Measurements from ENCODE around the gene GZMM. TPM values are rescaled to one million over a fixed set of nuclear protein-coding genes. Genes with fewer than 3 reads are reported as not detected.

GZMM gene
- polyA plus RNA-seq, 1 of the 3 experiments (the other 2 are of a cell fraction) = not detected

GRCh38 chr19:496112-496665 is 47.7 kb upstream of the GZMM start, which contains the start of gene MADCAM1:
Gene MADCAM1 (plus strand): TSS chr19:496486. CDS start chr19:496500, 14 bp downstream.
- Histone ChIP-seq H3K79me2 (ENCODE audit: insufficient read depth) (no peaks in the 10 kb centered on the region), H3K4me3 (ENCODE audit: low read depth in 2 of 2, low read length in 1 of 2) (peak within 1 kb of the TSS in 1 of 2 experiments; percentile 49; a peak in 1 of 4 replicates), H3K9me3 (no peaks in the 10 kb centered on the region), H3K4me1 (ENCODE audit: control insufficient read depth in 1 of 2, insufficient read depth in 2 of 2, low read depth in 1 of 2, low read length in 1 of 2) (no peaks in the 10 kb centered on the region; a peak in 1 of 4 replicates), H3K4me2 (no peak within 1 kb of the TSS), H3K27me3 (ENCODE audit: insufficient read depth) (peaks cover 6% of the 10 kb centered on the region; the same call in 1 of the 2 replicates), H3K9me2 (no peaks in the 10 kb centered on the region), H3K27ac (ENCODE audit: low read depth in 2 of 2, low read length in 1 of 2) (no peak within 1 kb of the TSS), H3F3A (replicated peaks; ENCODE audit: insufficient read depth) (peaks cover 8% of the 10 kb centered on the region), H3K9ac (no peak within 1 kb of the TSS), H2AFZ (ENCODE audit: low read depth) (no peak within 1 kb of the TSS), H3K36me3 (replicated peaks in 1 of 2; ENCODE audit: control insufficient read depth in 1 of 2, insufficient read depth in 2 of 2, low read length in 1 of 2) (no peaks in the 10 kb centered on the region), H4K20me1 (ENCODE audit: insufficient read depth) (no peaks in the 10 kb centered on the region)
- CTCF ChIA-PET = interaction anchor here (0.7 to 4.0 kb wide), 5 partner anchors 11 to 112 kb away, joined by 3 to 31 read pairs (median 4); partner anchors contain the start of gene TPGS1
- 37% methylated on average over 23 of the region's 33 CpGs for WGBS (ENCODE audit: low lambda C conversion rate)
- DNase-seq = no peak
- POLR2A ChIA-PET = no interaction called here
- TF ChIP-seq YY1 (IDR thresholded peaks at IDR 0.05; ENCODE audit: low read depth) (no peak), TCF12 (IDR thresholded peaks at IDR 0.05) (no peak), FOXM1 (IDR thresholded peaks at IDR 0.05; ENCODE audit: low read depth) (no peak), NFIC (IDR thresholded peaks at IDR 0.05; ENCODE audit: borderline replicate concordance) (no peak), FOSL2 (IDR thresholded peaks at IDR 0.05; ENCODE audit: borderline replicate concordance, low read depth) (no peak), EP300 (IDR thresholded peaks at IDR 0.05; ENCODE audit: borderline replicate concordance in 1 of 2, low read depth in 1 of 2, low read length in 1 of 2) (no peak), GABPA (IDR thresholded peaks at IDR 0.05; ENCODE audit: low read depth) (no peak), POLR2AphosphoS5 (IDR thresholded peaks at IDR 0.05; ENCODE audit: low read depth, low read length) (no peak)

GRCh38 chr19:496986-497385 is 46.9 kb upstream of the GZMM start:
- no peaks in the 10 kb centered on the region; a peak in 1 of 4 replicates for H3K4me1 ChIP-seq (ENCODE audit: control insufficient read depth in 1 of 2, insufficient read depth in 2 of 2, low read depth in 1 of 2, low read length in 1 of 2)
- H3K9me3 ChIP-seq = no peaks in the 10 kb centered on the region
- H3K27ac ChIP-seq (ENCODE audit: low read depth in 2 of 2, low read length in 1 of 2) = no peak overlapping the region
- H3K9me2 ChIP-seq = no peaks in the 10 kb centered on the region
- CTCF ChIA-PET = interaction anchor here (2.2 kb wide), 1 partner anchor 10 kb away, joined by 23 read pairs; the partner anchor contains the start of gene TPGS1
- no peaks in the 10 kb centered on the region for H4K20me1 ChIP-seq (ENCODE audit: insufficient read depth)
- H3K4me2 ChIP-seq = no peak overlapping the region
- DNase-seq = no peak
- TF ChIP-seq MEF2A (IDR thresholded peaks at IDR 0.05; ENCODE audit: borderline replicate concordance, low read depth) (no peak), RAD21 (IDR thresholded peaks at IDR 0.05; ENCODE audit: low read length) (no peak), POLR2AphosphoS5 (IDR thresholded peaks at IDR 0.05; ENCODE audit: low read depth, low read length) (no peak), RFX5 (IDR thresholded peaks at IDR 0.05; ENCODE audit: low read length) (no peak), EP300 (IDR thresholded peaks at IDR 0.05; ENCODE audit: borderline replicate concordance in 1 of 2, low read depth in 1 of 2, low read length in 1 of 2) (no peak), NFIC (IDR thresholded peaks at IDR 0.05; ENCODE audit: borderline replicate concordance) (no peak), GABPA (IDR thresholded peaks at IDR 0.05; ENCODE audit: low read depth) (no peak), ELF1 (IDR thresholded peaks at IDR 0.05) (no peak), RXRA (IDR thresholded peaks at IDR 0.05; ENCODE audit: borderline replicate concordance, low read depth) (no peak), NRF1 (IDR thresholded peaks at IDR 0.05; ENCODE audit: low read depth, low read length) (no peak), MAX (IDR thresholded peaks at IDR 0.05; ENCODE audit: low read depth) (no peak), TAF1 (IDR thresholded peaks at IDR 0.05; ENCODE audit: borderline replicate concordance, low read depth, low read length) (no peak), FOXM1 (IDR thresholded peaks at IDR 0.05; ENCODE audit: low read depth) (no peak), TCF12 (IDR thresholded peaks at IDR 0.05) (no peak), YY1 (IDR thresholded peaks at IDR 0.05; ENCODE audit: low read depth) (no peak), REST (IDR thresholded peaks at IDR 0.05; ENCODE audit: low read depth, low read length) (no peak), USF2 (IDR thresholded peaks at IDR 0.05; ENCODE audit: borderline replicate concordance, low read depth, low read length) (no peak), EZH2phosphoT487 (IDR thresholded peaks at IDR 0.05; ENCODE audit: borderline replicate concordance, low read depth) (no peak), CHD2 (IDR thresholded peaks at IDR 0.05; ENCODE audit: low read length, partially characterized antibody) (no peak)
- H3K4me3 ChIP-seq (ENCODE audit: low read depth in 2 of 2, low read length in 1 of 2) = no peak overlapping the region
- POLR2A ChIA-PET = no interaction called here
- no peaks in the 10 kb centered on the region for H3K36me3 ChIP-seq (replicated peaks in 1 of 2; ENCODE audit: control insufficient read depth in 1 of 2, insufficient read depth in 2 of 2, low read length in 1 of 2)
- no peak overlapping the region for H2AFZ ChIP-seq (ENCODE audit: low read depth)
- no peaks in the 10 kb centered on the region for H3K79me2 ChIP-seq (ENCODE audit: insufficient read depth)
- peaks cover 6% of the 10 kb centered on the region; the same call in 1 of the 2 replicates for H3K27me3 ChIP-seq (ENCODE audit: insufficient read depth)
- H3F3A ChIP-seq (replicated peaks; ENCODE audit: insufficient read depth) = peaks cover 6% of the 10 kb centered on the region
- WGBS (ENCODE audit: low lambda C conversion rate) = 8% methylated on average over 18 of the region's 18 CpGs
- H3K9ac ChIP-seq = no peak overlapping the region
